Measurements from ENCODE around the gene VGF.

Gene VGF

DNA sequence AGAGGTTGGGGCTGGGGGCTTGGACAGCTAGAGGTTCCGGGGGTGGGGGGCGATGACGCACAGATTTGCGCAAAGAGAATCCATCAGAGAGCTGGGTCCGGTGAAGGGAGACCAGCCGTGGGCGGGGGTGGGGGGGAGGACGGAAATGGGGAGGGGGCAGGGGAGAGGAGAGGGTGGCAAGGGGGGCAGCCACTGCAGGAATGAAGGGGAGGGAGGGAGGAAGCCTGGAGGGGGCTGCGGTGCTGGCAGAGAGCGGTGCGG, 1.2 kb upstream of the VGF start:
- peaks cover 99% of the 10 kb centered on the region for H3K27me3 ChIP-seq (ENCODE audit: control insufficient read depth, insufficient read depth, low read length, poor library complexity, severe bottlenecking)
- H3K36me3 ChIP-seq (ENCODE audit: control insufficient read depth, insufficient read depth, low read length), result no peaks in the 10 kb centered on the region
- H3K27ac ChIP-seq (ENCODE audit: insufficient read depth, low read depth, low read length, poor library complexity, severe bottlenecking), result no peak overlapping the region
- H3K9me3 ChIP-seq (ENCODE audit: control insufficient read depth, low read length), result no peaks in the 10 kb centered on the region
- H3K4me1 ChIP-seq (ENCODE audit: control insufficient read depth, insufficient read depth, low read length), result peaks cover 59% of the 10 kb centered on the region
- no peak overlapping the region for H3K4me3 ChIP-seq (ENCODE audit: insufficient read depth, low read depth, low read length)
- WGBS, 2 experiments, result 0 to 2% methylated on average over 8 to 11 of the region's 11 CpGs

DNA sequence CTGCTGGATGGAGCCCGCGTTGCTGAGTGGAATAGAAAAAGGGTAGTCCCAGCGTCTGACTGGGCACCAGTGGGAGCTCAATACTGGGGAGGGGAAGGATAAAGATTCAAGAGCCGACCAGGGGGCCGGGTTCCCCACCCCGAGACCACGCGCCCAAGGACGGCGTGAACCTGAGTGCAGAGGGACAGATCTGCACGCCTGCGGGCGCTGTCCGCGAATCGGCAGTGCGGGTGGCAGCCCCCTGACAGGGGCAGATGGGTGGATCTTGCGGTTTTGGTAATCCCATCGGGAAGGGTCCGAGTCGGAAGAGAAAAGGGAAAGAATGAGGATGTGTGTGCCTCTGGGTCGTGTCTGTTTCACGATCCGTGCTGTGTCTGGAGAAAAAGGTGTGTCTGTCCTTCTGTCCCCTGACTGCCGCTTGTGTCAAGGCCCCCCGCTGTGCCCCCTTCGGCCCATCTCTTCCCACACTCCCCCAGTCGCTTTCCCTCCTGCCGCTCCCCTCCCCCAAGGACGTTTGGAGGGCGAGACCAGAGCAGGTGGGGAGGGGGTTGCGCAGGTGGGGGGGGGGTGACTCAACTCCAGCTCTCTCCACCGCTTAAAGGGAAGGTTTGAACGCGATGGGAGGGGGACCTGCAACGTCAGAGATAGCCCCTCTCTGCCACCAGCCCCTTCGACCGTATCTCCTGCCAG, 734 bp upstream of the VGF start:
- peaks cover 99% of the 10 kb centered on the region for H3K27me3 ChIP-seq (ENCODE audit: control insufficient read depth, insufficient read depth, low read length, poor library complexity, severe bottlenecking)
- H3K4me1 ChIP-seq (ENCODE audit: control insufficient read depth, insufficient read depth, low read length), result peaks cover 59% of the 10 kb centered on the region
- no peaks in the 10 kb centered on the region for H3K36me3 ChIP-seq (ENCODE audit: control insufficient read depth, insufficient read depth, low read length)
- peak overlapping the region; percentile 3 for H3K4me3 ChIP-seq (ENCODE audit: insufficient read depth, low read depth, low read length)
- no peak overlapping the region for H3K27ac ChIP-seq (ENCODE audit: insufficient read depth, low read depth, low read length, poor library complexity, severe bottlenecking)
- WGBS, 2 experiments, result 1% methylated on average over 32 to 36 of the region's 38 CpGs
- no peaks in the 10 kb centered on the region for H3K9me3 ChIP-seq (ENCODE audit: control insufficient read depth, low read length)

DNA sequence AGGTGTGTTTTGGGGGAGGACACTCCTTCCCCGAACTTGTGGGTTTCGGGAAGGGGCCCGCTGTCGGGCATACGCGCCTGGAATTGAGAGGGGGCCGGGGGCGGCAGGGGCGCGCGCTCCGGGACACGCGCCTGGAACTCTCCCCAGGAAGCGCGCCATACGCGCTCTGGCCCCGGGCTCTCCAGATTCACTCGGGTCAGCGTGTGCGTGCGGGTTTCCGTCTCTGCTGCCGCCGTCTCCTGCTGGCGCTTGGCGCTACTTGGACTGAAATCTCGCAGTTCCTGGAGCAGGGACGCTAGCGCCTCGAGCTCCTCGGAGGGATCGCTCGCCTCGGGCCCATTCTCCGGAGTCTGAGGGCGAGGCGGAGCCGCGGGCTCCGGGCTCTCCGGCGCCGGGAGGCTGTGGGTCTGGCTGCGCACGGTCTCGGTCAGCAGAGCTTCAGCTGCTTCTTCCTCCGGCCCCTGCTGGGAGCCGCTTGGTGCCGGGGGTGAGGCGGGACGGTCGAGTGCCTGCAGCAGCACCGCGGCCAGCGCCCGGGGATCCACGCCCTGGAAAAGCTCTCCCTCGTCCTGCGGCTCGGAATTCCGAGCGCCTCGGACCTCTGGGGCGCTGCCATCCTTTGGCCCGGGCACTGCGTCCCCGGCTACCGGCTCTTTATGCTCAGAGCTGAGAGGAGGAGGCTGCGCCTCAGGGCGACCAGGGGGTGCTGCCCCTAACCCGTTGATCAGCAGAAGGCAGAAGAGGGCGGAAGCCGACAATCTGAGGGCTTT, 1.1 kb downstream of the VGF start:
- 1% methylated on average over 75 of the region's 75 CpGs for WGBS, 2 experiments
- H3K4me1 ChIP-seq (ENCODE audit: control insufficient read depth, insufficient read depth, low read length), result peaks cover 57% of the 10 kb centered on the region
- no peaks in the 10 kb centered on the region for H3K9me3 ChIP-seq (ENCODE audit: control insufficient read depth, low read length)
- peaks cover 82% of the 10 kb centered on the region for H3K27me3 ChIP-seq (ENCODE audit: control insufficient read depth, insufficient read depth, low read length, poor library complexity, severe bottlenecking)
- peak overlapping the region; percentile 35 for H3K4me3 ChIP-seq (ENCODE audit: insufficient read depth, low read depth, low read length)
- H3K27ac ChIP-seq (ENCODE audit: insufficient read depth, low read depth, low read length, poor library complexity, severe bottlenecking), result no peak overlapping the region
- H3K36me3 ChIP-seq (ENCODE audit: control insufficient read depth, insufficient read depth, low read length), result no peaks in the 10 kb centered on the region

- 0% methylated on average over 92 of the region's 92 CpGs for WGBS, 2 experiments
Observed at GRCh38 chr7:101163279-101164070, 1.9 kb downstream of the VGF start.

DNA sequence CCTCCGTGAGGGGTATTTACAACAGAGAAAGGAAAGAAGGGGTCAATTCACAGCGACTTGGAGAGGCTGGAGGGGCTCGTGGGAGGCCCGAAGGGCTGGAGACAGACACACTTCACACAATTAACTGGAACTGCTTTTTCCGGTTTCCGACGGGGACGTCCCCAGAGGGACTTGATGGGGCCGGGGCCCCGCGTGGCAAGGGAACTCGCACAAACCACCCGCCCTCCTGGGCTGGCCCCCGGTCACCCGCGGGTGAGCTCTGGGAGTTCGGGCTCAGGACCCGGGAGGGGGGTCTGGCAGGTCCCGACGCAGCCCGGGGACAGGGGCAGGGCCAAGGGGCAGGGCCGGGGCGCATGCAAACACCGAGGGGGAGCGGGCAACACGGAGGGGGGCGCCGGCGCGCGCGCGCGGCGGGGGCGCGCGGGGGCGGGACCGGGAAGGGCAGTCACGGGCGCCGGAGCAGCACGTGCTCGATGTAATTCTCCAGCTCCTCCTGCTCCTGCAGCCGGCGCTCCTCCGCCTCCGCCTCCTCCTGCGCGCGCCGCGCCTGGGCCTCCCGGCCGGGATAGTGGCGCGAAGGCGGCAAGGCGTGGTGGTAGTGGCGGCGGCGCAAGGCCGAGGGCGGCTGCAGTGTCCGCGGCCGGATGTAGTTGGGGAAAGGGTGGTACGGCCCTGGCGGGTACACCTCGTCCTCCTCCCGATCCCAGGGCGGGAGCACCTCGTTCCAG, 2.7 kb downstream of the VGF start:
- H3K4me3 ChIP-seq (ENCODE audit: insufficient read depth, low read depth, low read length), result peak overlapping the region; percentile 32
- H3K9me3 ChIP-seq (ENCODE audit: control insufficient read depth, low read length), result no peaks in the 10 kb centered on the region
- WGBS, 2 experiments, result 0 to 1% methylated on average over 74 of the region's 74 CpGs
- peaks cover 51% of the 10 kb centered on the region for H3K4me1 ChIP-seq (ENCODE audit: control insufficient read depth, insufficient read depth, low read length)
- peak overlapping the region; percentile 22 for H3K27ac ChIP-seq (ENCODE audit: insufficient read depth, low read depth, low read length, poor library complexity, severe bottlenecking)
- H3K36me3 ChIP-seq (ENCODE audit: control insufficient read depth, insufficient read depth, low read length), result no peaks in the 10 kb centered on the region
- H3K27me3 ChIP-seq (ENCODE audit: control insufficient read depth, insufficient read depth, low read length, poor library complexity, severe bottlenecking), result peaks cover 67% of the 10 kb centered on the region

More at GRCh38 chr7:101163279-101164070, 1.9 kb downstream of the VGF start:
- Histone ChIP-seq H3K9me3 (ENCODE audit: control insufficient read depth, low read length) (no peaks in the 10 kb centered on the region), H3K4me3 (ENCODE audit: insufficient read depth, low read depth, low read length) (peak overlapping the region; percentile 35), H3K27ac (ENCODE audit: insufficient read depth, low read depth, low read length, poor library complexity, severe bottlenecking) (no peak overlapping the region), H3K27me3 (ENCODE audit: control insufficient read depth, insufficient read depth, low read length, poor library complexity, severe bottlenecking) (peaks cover 74% of the 10 kb centered on the region), H3K36me3 (ENCODE audit: control insufficient read depth, insufficient read depth, low read length) (no peaks in the 10 kb centered on the region), H3K4me1 (ENCODE audit: control insufficient read depth, insufficient read depth, low read length) (peaks cover 57% of the 10 kb centered on the region)

DNA sequence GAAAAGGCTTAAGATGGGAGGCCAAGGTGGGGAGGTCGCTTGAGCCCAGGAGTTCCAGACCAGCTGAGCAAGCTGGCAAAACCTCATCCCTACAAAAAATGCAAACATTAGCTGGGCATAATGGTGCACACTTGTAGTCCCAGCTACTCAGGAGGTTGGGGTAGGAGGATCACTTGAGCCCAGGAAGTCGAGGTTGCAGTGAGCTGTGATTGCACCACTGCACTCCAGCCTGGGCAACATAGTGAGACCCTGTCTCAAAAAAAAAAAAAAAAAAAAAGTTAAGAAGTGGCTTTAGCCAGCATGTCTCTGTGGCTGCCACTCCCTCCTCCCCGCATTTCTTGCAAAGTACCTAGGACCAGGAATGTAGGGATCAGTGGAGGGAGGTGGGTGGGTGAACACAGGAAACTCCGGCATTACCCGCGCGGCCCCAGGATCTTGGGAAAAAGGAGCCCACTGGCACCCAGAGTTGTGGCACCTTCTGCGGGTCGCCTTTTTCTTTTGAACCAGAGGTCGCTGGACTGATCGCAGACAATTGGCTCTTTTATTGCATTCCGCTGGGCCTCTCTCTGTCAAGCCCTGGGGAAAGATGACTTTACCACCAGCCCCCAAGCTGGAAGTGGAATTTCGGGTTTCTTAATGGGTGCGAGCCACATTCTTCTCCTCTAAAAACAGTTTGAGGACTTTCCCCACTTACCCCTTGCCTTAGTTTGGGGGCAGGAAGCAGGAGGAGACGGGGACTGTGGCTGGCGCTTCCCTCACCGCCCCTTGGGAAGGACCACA, 3.5 kb downstream of the VGF start:
- Histone ChIP-seq H3K27me3 (ENCODE audit: control insufficient read depth, insufficient read depth, low read length, poor library complexity, severe bottlenecking) (peaks cover 58% of the 10 kb centered on the region), H3K4me1 (ENCODE audit: control insufficient read depth, insufficient read depth, low read length) (peaks cover 42% of the 10 kb centered on the region), H3K4me3 (ENCODE audit: insufficient read depth, low read depth, low read length) (no peak overlapping the region), H3K36me3 (ENCODE audit: control insufficient read depth, insufficient read depth, low read length) (no peaks in the 10 kb centered on the region), H3K27ac (ENCODE audit: insufficient read depth, low read depth, low read length, poor library complexity, severe bottlenecking) (peak overlapping the region; percentile 22), H3K9me3 (ENCODE audit: control insufficient read depth, low read length) (no peaks in the 10 kb centered on the region)
- 47 to 51% methylated on average over 16 to 17 of the region's 17 CpGs for WGBS, 2 experiments

GRCh38 chr7:101160910-101161309, 4.5 kb downstream of the VGF start:
- H3K4me3 ChIP-seq (ENCODE audit: insufficient read depth, low read depth, low read length), result no peak overlapping the region
- H3K9me3 ChIP-seq (ENCODE audit: control insufficient read depth, low read length), result no peaks in the 10 kb centered on the region
- H3K27me3 ChIP-seq (ENCODE audit: control insufficient read depth, insufficient read depth, low read length, poor library complexity, severe bottlenecking), result peaks cover 49% of the 10 kb centered on the region
- peaks cover 34% of the 10 kb centered on the region for H3K4me1 ChIP-seq (ENCODE audit: control insufficient read depth, insufficient read depth, low read length)
- H3K36me3 ChIP-seq (ENCODE audit: control insufficient read depth, insufficient read depth, low read length), result no peaks in the 10 kb centered on the region
- no peak overlapping the region for H3K27ac ChIP-seq (ENCODE audit: insufficient read depth, low read depth, low read length, poor library complexity, severe bottlenecking)

DNA sequence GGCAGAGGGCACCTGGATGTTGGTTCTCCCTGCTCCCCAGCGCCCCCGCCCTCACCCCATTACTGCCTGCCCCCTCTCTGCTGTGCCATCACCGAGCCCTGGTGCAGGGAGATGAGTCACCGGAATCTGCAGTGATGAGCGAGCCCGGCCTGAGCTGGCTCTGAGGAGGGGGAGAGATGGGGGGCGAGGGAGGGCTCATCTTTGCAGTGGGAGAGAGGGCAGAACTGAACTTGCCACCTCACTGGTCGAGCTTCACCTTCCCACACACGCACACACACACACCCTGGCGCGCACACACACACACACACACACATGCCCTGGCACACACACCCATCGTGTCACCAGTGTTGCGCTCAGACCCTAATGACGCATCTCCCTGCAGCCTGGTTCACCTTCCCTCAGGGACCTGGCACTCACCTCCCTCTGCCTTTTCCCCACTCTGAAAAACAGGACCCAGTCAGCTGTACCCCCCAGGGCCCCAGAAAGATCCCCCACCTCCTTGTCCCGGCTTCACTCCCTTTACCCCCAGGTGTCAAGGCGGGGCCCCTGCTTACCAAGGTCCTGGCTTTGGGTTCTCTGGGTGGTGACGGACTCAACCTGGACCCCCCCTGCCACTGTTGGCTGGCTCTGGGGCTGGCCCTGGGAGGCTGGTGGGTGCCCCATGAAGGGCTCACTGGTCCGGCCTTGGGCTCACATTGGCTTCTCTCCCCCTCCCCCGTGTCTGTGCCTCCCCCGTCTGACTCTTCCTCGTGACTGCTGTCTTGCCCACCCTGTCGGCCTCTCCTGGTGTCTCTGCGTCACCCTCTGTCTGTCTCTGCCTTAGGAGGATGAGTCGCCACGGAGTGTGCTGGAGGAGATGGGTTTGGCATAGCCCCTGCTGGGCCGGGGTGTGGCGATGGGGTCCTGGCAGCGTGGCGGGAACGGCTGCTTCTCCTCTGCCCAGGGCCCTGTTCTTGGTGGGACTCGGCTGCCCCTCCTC, 5.4 kb downstream of the VGF start:
- Histone ChIP-seq H3K27ac (ENCODE audit: insufficient read depth, low read depth, low read length, poor library complexity, severe bottlenecking) (no peak overlapping the region), H3K36me3 (ENCODE audit: control insufficient read depth, insufficient read depth, low read length) (no peaks in the 10 kb centered on the region), H3K4me1 (ENCODE audit: control insufficient read depth, insufficient read depth, low read length) (peaks cover 35% of the 10 kb centered on the region), H3K4me3 (ENCODE audit: insufficient read depth, low read depth, low read length) (no peak overlapping the region), H3K9me3 (ENCODE audit: control insufficient read depth, low read length) (no peaks in the 10 kb centered on the region), H3K27me3 (ENCODE audit: control insufficient read depth, insufficient read depth, low read length, poor library complexity, severe bottlenecking) (peaks cover 39% of the 10 kb centered on the region)
- 58 to 59% methylated on average over 30 to 31 of the region's 31 CpGs for WGBS, 2 experiments

Data from ectodermal cell (in vitro differentiated cells).